ENCODE measurements around the gene PMIS2.

The PMIS2 gene

DNA sequence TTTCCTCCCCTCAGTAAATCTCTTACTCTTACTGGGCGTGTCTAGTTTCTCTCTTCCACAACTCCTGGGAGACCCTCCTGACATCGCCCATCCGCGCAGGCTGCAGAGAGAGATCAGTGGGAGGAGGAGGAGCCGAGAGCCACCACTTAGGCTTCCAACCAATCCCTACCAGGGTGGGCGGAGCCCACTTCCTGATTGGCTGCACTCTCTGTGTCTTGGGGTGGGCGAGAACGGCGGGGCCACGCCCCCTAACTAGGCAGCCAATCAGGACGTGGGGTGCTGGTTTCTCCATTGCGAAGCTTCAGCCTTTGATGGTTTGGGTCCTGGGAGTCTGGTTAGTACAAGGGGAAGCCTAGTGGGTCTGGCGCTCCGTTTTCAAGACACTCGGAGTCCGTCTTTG, at the start of gene PMIS2:
Gene PMIS2 (plus strand): TSS at position 326 of the 400 bp plus-strand sequence. CDS start 87 bp downstream, outside the sequence.
- DNase-seq (ENCODE audit: low read depth in 2 of 2): no peak

DNA sequence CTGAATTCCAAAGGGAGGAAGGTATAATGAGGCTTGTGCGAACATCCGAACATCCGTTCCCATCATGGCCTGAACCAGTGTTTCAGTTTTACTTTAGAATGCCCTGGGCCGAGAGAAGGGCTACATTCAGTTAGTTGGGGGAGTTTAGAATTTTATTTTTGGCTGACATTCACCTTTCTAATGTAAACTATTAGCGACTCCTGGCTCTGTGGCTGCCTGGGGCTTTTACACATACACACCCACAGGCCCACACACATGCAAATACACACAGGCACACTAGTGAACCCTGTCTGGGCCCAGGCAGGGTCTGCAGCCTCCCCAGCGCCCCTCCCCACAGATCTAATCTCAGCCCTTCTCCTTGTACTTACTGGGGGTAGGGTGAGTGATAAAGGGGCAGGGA, 46.7 kb upstream of the PMIS2 start:
- no peak for DNase-seq (ENCODE audit: low read depth in 2 of 2)

DNA sequence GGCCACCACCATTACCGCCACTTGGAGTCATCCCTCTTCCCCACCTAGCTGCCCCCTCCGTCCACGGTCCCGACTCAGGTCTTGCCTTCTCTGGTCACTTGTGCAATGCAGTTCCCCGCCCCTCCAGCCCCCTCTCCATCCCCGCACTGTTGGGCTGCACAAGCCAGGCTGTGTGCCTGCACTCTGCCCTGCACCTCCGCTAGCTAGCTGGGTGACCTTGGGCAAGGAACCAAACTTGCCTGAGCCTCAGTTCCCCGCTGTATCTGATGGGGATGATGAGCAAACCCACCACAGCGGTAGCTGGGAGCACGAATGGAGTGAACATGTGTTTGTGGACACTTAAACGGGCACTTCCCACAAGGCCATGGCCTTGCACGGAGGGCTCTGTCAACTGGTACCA, 46.1 kb upstream of the PMIS2 start:
- DNase-seq (ENCODE audit: low read depth in 2 of 2): no peak

DNA sequence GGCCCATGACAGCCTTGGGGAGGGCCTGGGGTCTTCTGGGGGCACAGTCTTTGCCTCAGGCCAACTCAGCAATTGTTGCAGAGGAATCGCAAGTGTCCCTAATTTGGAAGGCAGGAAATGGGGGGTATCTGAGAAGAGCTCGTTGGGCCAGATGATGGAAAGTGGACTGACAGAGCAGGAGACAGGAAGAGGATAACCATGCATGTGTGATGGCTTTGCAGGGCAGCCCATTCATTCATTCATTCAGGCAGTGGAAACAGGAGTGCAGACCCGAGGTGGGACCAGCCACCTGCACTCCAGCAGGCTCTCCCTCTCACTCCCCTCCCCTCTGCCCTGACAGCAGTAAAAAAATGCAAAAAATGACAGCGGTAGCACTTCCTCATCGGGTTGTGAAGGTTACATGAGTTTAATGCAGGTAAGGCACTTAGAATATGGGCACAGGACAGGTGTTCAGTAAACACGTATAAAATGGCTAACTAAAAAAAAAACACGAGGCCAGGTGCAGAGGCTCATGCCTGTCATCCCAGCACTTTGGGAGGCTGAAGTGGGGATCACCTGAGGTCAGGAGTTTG, 45.5 kb upstream of the PMIS2 start:
- no peak for DNase-seq (ENCODE audit: low read depth in 2 of 2)

DNA sequence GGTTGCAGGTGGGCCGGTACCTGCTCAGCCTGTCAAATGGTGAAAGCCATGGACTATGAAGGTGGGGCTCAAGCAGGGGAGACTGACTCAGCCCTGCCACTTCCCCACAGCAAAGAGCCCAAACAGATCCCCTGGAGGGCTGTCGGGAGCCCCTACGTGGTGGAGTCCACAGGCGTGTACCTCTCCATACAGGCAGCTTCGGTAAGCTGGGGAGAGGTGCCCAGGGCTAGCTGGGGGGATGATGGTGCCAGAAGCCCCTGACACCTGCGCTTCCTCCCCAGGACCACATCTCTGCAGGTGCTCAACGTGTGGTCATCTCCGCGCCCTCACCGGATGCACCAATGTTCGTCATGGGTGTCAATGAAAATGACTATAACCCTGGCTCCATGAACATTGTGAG, 43.8 kb upstream of the PMIS2 start:
- no peak for DNase-seq (ENCODE audit: low read depth in 2 of 2)

DNA sequence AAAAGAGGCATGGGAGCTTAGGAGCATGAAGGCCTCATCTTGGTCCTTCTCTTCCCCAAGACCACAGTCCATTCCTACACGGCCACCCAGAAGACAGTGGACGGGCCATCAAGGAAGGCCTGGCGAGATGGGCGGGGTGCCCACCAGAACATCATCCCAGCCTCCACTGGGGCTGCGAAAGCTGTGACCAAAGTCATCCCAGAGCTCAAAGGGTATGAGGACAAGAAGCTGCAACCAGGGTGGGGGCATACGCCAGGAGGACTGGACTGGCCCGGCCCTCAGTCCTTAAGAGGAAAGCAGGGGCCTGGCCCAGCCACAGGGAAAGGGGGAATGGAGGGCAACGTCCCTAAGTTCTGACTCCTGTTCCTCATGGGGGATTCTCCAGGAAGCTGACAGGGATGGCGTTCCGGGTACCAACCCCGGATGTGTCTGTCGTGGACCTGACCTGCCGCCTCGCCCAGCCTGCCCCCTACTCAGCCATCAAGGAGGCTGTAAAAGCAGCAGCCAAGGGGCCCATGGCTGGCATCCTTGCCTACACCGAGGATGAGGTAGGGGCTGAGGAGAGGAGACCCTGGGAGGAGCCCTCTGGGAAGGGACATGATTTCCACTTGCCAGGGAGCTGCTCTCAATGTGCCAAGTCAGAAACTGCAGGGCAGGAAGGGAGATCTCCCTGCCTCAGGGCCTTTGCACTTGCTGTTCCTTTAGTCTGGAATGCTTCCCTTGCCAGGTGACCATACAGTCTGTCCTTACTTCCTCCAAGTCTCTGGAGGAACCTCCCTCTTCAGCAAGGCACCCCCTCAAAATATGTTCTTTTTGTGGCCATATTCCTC, 42.5 kb upstream of the PMIS2 start:
- DNase-seq (ENCODE audit: low read depth in 2 of 2): no peak

DNA sequence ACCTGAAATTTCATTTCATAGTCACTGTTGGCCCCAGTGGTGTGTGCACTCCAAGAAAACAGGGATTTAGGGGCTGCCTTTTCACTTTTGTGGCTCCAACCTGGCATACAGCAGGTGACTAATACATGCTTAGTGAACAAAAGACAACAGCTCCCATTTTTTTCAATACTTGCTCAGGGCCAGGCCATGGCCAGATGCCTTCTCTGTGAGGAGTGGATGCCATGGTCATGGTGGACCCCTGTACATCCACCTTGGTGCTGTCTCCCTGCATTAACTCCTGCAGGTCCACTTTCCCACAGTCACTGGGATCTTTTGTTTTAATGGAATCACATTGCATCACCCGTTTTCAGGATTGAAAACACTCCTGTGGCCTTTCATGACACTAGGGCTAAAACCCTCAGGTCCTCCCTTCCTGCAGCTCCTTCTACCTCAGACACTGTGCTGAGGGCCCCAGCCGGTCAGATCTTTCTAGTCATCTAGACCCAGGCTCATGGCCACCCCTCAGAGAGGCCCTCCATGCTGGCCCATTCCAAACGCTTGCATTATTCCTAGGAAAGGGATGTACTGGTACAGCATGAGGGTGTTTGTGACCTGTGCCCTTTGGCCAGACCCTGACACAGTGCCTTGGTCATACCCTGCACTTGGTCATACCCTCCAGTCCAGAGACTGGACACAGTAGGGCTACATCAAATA, 41.7 kb upstream of the PMIS2 start:
- DNase-seq (ENCODE audit: low read depth in 2 of 2): no peak

DNA sequence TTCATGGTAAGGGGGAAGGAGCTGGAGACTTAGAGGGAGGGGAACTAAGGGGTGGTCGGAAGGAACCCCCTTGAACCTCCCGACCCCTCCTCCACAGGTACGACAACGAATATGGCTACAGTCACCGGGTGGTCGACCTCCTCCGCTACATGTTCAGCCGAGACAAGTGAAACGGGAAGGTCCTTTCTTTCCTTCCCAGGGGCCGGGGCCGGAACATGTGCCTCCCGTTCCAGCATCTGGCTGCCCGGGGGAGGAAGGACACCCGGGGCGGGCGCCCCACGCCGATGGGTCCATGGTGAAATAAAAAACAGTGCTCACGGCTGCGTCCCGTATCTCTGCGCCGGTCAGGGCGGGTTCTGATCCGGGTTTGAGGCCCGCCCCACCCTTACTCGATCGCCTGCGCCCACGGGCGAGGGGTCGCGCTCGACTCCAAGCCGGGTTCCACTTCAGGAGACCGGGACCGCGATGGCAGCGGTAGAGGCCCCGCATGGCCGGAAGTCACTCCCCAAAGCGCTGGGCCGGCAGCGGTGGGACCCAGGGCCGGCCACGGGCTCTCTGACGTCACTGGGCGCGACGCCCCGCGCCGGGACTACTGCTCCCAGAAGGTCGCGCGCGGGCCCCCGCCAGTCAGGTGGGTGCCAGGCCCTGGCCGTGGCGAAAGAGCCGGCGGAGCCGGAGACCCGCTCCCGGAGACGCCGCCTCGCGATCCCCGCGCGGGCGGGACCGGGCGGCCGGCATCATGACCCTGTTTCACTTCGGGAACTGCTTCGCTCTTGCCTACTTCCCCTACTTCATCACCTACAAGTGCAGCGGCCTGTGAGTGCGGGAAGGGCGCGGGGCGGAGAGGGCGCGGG, 40.7 kb upstream of the PMIS2 start, which contains the start of gene TMEM147:
Gene TMEM147 (plus strand): TSS at position 626 of the 854 bp plus-strand sequence. CDS start 114 bp downstream, at position 740.
- DNase-seq (ENCODE audit: low read depth in 2 of 2): peak; percentile 67 to 71

DNA sequence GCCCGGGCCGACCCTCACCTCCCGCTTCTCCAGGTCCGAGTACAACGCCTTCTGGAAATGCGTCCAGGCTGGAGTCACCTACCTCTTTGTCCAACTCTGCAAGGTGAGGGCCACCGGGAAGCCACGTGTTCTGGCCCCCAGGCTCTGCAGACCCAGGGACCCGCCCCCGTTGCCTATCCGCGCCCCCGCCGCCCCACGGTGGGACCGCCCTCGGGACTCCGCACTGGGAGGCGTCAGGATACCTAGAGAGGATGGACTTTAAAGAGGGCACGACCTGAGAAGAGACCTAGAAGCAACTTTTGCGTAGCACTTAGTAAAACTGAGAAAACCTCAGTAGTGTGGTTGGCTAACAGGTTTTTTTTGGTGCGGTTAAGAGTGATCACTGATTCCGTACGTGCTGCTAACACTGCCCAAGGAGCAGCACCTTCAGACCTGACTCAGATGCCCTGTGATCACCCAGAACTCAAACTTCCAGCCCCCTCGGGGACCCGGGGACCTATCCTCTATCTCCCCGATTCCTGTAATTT, 40.1 kb upstream of the PMIS2 start:
- DNase-seq (ENCODE audit: low read depth in 2 of 2): peak; percentile 37 to 42

DNA sequence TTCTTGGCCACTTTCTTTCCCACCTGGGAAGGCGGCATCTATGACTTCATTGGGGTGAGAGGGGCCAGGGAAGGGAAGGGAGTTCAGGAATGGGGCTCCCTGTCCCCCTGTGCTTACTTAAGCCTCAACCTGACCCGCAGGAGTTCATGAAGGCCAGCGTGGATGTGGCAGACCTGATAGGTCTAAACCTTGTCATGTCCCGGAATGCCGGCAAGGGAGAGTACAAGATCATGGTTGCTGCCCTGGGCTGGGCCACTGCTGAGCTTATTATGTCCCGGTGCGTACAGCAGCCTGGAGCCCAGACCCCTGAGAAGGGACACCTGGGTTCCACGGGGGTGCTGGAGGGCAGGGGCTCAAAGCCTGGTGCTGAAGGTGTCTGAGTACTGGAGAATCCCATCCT, 39.4 kb upstream of the PMIS2 start:
- no peak for DNase-seq (ENCODE audit: low read depth in 2 of 2)

DNA sequence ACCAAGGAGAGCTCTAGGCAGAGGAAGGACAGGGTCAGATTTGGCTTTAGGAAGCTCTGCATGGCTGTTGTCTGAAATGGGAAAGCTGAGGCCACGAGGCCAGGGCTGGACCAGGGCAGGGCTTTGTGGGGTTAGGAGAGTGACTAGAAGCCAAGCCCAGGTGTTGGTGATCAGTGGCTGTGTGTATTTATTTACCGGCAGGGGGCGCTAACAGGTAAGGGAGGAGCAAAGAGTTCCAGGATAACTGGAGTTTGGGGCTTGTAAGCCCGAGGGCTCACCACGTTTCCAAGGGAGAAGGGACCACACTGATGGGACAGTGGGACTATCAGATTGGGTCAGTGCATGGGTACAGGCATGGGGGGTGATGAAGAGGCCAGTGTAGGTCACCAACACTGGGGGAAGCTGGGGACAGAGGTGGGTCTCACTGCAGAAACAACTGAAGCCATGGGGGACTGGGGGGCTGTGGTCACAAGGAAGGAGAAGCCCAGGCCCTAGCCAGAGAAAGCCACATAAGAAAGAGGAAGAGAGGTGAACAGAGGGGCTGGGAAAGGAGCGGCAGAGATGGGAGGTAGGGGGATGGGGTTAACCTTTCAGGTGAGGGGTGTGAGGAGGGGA, 36.7 kb upstream of the PMIS2 start:
- peak in 1 of 2 donors; percentile 23 for DNase-seq (ENCODE audit: low read depth in 2 of 2)

DNA sequence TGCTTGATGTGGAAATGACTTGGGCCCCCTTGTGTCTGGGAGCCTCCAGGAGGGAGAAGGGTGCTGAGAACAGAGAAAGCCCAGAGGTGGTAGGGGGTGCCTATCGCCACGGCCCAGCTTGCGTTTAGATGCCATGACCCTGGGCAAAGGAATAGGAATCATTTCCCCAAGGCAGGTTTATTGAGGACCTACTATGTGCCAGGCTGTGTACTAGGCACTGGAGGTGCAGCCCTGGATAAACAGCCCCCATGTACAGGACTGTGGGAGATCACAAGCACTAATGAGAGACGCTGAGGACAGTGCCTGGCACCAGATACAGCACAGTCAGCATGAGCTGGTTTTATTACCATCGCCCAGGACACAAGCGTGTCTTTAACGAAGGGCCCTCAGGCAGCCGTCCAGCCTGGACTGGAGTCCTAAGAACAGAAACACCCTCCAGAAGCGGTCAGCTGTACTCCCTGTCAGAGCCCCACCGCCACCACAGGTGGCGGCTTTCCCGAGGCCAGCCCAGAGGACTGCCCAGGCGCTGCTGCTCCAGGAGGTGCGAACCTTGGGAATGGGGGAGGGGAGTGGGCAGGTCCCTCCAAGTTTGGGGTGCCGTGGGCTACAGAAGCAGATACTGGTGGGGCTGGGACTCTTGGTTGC, 36.0 kb upstream of the PMIS2 start:
- no peak for DNase-seq (ENCODE audit: low read depth in 2 of 2)

DNA sequence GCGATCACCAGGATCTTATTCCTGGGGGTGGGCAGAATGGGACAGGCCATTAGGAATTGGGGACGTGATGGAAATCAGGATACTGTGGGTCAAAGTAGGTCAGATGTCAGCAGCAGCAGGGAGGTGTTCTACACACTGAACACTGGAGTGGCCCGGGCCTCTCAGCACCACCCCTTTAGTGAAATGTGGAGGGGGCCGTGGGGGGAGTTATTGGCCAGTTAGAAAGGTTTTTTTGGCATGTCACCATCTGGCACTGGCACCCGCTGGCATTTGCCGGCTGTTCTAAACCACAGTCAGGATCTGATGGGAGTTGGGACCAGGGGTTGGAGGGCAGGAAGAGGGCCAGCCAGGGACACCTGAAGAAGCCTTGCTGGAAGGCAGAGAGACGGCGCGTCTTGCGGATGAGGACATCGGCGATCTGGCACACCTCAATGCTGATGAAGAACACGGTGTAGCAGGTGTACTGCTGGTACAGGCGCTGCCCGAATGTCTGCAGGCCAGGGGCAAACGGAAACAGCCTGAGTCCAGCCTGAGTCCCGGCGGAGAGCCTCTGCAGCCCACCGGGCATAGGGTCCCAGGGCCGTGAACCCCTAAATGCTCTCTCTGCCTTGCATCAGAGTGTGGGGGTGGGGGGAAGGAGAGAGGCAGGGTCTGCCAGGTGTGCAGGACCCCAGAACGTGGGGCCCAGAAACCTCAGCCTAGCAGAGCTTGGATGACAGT, 34.7 kb upstream of the PMIS2 start:
- no peak for DNase-seq (ENCODE audit: low read depth in 2 of 2)

DNA sequence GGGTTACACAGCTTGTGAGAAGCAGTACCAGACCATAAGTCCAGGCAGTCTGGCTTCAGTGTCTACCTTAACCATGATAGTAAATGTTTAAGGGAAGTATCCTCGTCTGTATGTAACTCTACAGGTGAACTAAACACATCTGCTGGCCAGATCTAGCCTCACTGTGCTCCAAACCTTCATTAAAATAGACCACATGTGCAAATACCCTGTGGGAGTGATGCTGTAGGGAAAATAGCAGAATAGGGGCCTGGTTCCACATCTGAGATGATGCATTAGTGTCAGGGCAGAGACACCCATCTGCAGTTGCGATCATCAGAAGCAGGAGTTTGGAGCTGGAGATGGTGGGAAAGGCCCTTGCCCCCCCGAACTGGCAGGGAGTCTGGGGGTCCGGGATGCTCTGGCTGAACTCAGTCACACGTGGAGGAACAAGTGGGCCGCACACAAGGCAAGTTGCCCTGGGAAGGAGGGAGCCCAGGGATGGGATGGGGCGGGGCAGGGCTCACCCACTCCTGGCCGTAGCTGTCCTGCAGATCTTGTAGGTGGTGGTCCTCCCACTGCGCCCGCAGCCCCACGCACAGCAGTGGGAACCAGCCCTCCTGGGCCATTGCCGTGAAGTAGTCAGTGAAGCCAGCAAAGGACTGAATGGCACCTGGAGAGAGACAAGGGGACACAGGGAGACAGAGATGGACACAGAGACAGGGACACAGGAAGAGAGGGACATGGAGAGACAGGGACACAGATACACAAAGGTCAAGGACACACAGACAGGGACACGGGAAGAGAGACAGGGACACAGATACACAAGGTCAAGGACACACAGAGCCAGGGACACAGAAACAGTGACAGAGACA, 33.2 kb upstream of the PMIS2 start:
- DNase-seq (ENCODE audit: low read depth in 2 of 2): no peak

DNA sequence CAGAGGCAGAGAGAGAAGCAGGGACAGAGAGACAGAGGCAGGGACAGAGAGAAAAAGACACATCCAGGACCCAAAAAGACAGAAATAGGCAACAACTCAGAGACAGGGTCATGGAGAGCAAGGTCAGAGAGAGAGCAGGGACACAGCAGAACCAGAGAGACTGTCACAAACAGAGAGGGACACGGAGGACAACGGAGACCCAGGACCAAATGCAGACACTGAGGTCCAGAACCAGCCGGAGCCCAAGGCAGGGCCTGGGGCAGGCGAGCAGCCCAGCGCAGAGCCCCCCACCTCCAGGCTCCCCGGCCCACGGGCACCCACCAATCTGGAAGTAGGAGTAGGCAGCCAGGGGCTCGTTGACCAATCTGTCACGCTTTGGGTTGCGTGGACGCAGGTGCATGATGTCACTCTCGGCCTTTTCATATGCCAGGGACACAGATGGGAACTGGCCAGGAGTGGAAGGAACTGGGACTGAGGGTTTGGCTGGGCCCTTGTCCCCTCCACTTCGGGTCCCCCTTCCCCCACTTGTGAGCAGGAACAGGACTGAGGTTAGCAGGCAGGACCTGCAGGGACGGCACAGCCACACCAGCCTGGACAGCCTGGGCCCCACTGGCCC, 32.5 kb upstream of the PMIS2 start:
- no peak for DNase-seq (ENCODE audit: low read depth in 2 of 2)

DNA sequence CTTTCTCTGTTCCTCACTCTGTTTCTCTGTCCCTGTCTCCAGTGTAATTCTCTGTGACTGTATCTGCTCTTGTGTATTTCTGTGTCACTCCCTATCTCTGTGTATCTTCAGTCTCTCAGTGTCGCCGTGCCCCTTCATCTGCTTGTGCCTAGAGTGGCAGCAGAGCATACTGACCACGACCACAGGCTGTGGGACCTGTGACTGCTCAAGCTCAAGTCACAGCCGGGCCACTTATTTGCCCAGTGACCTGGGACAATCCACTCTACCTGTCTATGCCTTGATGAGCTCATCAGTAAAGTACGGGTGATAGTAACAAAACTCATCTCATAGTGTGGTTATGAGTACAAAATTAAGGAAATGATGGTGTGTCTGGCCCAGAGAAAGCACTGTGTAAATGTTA, 31.9 kb upstream of the PMIS2 start:
- DNase-seq (ENCODE audit: low read depth in 2 of 2): no peak

DNA sequence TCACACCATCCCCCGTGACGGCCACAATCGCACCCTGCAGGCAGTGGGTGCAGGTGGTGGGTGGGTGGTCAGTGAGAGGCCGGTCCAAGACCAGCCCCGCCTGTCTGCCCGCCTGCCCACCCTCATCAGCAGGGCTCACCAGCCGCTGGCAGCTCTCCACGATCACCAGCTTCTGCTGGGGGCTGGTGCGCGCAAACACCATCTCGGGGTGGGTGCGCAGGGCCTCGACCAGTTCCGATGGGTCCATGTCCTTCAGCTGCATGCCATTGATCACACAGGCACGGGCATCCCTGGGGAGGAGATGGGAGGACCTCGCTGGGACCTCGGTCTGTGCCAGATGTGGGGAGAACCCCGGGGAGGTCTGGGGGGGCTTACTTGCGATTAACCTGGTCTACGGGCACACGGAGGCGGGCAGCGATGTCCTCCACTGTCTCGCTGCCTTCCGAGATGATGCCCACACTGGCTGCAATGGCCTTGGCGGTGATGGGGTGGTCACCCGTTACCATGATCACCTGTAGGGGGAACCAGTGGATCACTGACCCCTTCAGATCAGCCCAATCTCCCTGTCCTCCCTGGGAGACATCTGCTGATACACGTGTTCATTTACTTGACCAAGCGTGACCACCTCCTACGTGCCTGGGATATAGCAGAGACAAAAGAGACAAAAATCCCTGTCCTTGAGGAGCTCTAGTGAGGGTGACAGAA, 30.5 kb upstream of the PMIS2 start:
- no peak for DNase-seq (ENCODE audit: low read depth in 2 of 2)

DNA sequence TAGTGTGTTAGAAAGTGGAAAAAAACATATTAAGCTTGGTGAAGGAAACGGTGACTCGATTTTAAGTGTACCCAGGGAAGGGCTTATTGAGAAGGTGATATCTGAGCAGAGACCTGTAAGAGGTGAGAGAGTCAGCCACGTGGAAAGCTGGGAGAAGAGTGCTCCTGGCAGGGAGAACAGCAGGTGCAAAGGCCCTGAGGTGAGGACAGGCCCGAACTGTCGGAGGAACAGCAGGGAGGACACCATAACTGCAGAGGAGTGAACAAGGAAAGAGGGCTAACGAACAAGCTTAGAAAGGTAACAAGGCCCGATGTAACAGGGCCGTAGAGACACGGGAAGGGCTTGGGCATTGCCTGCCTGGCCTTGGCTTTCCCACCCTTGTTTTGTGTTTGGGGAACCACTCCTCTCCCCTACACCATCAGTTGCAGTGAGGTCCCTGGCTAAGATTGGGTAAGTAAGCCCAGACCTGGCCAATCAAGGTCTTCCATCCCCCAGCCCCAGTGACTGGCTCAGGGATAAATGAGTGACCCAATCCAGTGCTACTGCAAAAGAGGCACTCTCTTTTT, 29.9 kb upstream of the PMIS2 start:
- no peak for DNase-seq (ENCODE audit: low read depth in 2 of 2)

All from activated CD8-positive, alpha-beta memory T cell treated with anti-CD3 and anti-CD28 coated beads for 4 hours (primary cell).